Fibroblast of mammary gland (primary cell): ENCODE results near the gene ANAPC2.
"Not testable (repeated sequence)": the region's sequence is repeated elsewhere in the genome, so short reads cannot be mapped to it uniquely, and the experiment has no call there.

ENCODE experiments used
- DNase-seq: peaks from one replicate; pipeline ENCODE4 v3.0.0-alpha.2; 2010; ENCODE audit warnings: low read depth
- H3K4me3 ChIP-seq: 2 replicates; pipeline ENCODE4 v1.5.1; 2011; ENCODE audit warnings: low read depth, mild to moderate bottlenecking, low read length, moderate library complexity; ENCODE audit not compliant: control insufficient read depth
- TF ChIP-seq, protein P1 (sequence below): conservative IDR thresholded peaks from 2 replicates; pipeline ENCODE4 v1.5.1; 2011; ENCODE audit warnings: low read depth, low read length, inconsistent platforms; ENCODE audit not compliant: control insufficient read depth, insufficient read depth

The ANAPC2 gene

DNA sequence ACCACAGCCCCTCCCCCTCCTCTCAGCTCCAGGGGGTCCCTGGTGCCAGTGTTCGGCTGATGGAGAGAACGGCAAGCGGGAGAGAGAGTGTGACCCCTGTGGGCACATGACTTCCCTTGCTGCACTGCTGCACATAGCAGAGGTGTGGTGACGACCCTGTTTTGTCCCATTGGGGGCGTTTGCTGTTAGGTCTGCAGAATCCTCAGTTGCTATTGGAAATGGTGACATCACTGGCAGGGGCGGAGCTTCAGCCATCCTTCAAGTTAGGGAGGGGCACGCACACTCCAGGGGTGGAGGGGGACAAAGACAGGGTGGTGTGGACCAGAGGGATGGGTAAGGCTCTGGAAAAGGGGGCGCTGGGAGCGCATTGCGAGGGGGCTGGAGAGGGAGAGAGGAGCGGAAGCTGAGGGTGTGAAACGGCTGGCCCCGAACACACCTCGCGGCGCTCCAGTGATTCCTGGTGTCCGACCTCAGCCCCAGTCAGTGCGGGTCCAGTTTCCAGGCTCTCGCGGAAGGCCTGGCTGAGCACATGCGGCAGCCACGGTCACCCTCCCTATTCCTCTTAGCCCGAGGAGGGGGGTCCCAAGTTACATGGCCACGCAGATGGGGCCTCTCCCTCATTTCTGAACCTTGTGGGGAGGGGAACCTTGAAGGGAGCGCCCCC lies 50.2 kb downstream of the ANAPC2 start:
- TF ChIP-seq, protein P1, sequence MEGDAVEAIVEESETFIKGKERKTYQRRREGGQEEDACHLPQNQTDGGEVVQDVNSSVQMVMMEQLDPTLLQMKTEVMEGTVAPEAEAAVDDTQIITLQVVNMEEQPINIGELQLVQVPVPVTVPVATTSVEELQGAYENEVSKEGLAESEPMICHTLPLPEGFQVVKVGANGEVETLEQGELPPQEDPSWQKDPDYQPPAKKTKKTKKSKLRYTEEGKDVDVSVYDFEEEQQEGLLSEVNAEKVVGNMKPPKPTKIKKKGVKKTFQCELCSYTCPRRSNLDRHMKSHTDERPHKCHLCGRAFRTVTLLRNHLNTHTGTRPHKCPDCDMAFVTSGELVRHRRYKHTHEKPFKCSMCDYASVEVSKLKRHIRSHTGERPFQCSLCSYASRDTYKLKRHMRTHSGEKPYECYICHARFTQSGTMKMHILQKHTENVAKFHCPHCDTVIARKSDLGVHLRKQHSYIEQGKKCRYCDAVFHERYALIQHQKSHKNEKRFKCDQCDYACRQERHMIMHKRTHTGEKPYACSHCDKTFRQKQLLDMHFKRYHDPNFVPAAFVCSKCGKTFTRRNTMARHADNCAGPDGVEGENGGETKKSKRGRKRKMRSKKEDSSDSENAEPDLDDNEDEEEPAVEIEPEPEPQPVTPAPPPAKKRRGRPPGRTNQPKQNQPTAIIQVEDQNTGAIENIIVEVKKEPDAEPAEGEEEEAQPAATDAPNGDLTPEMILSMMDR: no peak
- H3K4me3 ChIP-seq: no peak overlapping the region
- no peak for DNase-seq

DNA sequence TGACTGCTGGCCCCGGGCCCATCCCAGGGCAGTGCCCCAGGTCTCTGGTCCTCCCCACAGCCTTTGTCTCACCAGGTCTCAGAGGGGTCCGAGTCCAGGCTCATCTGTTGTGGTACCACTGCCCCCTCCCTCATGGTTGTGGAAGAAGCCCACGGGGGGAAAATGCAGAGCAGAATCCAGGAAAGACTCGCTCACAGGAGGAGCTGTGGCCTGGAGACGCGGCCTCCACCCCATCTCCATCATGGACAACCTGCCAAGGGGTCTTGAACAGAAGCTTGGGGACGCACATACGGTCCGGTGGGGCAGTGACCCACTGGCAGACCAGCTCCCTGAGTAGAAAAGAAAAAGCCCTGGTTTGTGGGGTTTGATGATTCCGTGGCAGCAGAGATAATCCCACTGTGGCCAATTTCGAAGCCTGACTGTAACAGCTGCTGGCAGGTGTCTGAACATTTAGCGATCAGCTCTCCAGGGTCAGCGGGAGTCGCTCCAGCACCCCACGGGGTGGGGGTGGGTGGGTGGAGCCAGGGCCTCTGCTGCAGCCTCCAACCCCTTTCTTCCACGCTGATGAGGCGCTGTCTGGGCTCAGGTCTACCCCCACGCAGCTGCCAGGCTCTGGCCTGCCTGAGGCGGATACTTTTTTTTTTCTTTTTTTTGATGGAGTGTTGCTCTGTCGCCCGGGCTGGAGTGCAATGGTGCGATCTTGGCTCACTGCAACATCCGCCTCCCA lies 51.3 kb downstream of the ANAPC2 start:
- H3K4me3 ChIP-seq: no peak overlapping the region
- DNase-seq: no peak
- TF ChIP-seq, protein P1: no peak

DNA sequence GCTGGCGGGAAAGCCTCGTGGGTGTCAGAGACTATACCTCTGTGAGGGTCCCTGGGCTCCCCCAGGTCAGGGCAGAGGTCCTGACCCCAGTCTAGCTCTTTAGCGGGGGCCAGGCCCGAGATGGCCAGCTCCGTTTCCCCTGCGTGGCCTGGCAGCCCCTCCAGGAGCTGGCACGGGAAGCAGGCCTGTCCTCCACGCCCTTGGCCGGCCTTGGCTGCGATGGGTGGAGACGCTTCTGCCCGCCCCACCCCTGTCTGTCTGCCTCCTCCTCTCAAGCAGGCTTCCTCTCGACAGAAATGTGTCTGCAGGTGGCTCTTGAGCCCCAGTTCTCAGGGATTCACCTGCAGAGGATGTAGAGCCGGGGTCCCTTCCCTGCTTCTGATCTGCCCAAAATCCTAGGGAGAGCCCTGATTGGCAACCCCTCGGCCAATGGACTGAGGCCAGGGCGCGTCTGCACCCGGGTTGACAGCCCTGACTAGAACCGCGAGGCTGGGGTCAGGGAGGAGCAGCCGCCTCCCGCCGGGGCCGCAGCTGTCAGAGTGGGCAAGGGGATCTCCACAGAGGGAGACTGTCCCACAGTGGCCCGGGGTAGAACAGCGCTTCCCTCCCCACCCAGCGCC lies 52.0 kb downstream of the ANAPC2 start:
- TF ChIP-seq, protein P1: no peak
- no peak for DNase-seq
- H3K4me3 ChIP-seq: no peak overlapping the region

DNA sequence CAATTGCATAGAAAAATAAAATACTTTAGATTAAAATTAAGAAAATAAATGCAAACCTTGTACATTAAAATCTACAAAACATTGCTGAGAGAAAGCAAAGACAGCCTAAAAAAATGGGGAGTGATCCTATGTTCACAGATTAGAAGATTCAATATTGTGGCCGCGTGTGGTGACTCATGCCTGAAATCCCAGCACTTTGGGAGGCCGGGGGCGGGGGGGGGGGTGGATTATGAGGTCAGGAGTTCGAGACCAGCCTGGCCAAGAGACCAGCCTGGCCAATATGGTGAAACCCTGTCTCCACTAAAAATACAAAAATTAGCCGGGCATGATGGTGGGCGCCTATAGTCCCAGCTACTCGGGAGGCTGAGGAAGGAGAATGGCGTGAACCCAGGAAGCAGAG lies 53.2 kb downstream of the ANAPC2 start:
- not testable (repeated sequence) for H3K4me3 ChIP-seq, DNase-seq

DNA sequence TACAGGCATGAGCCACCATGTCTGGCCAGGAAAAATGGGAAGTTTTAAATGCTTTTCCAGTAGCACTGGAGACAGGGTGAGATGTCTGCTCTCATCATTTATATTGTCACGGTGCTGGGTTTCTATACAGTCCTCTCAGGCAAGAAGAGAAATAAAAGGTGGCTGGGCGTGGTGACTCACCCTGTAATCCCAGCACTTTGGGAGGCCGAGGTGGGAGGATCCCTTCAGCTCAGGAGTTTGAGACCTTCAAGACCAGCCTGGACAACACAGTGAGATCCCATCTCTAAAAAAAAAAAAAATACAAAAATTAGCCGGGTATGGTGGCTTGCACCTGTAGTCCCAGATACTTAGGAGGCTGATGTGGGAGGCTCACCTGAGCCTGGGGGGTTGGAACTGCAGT lies 54.2 kb downstream of the ANAPC2 start:
- TF ChIP-seq, protein P1: no peak
- no peak overlapping the region for H3K4me3 ChIP-seq
- no peak for DNase-seq

DNA sequence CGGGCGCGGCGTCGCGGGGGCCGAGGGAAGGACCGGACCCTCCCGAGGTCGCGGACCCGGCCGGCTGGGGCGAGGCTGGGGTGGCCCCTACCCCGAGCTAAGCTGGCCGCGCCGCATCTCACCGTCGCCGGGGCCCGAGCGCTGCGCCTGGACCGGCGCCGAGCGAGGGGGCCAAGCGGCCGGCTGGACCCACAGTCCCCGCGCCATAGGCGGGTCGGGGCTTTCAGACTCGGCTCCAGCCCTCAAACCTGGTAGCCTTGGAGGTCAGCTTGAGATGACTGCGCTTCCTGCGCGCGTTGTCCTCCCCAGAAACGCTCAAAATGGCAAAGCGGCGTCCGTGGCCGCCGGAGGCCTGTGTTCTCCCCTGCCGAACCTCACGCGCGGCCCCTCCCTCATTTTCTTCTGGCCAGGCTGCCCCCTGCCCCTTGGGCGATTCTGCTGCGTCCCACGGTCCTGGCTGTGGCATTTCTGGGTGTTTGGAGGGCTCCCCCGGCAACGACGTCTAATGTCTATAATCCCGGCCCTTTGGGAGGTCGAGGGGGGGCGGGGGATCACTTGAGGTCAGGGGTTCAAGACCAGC lies 58.1 kb downstream of the ANAPC2 start:
- peak; percentile 20 for DNase-seq
- H3K4me3 ChIP-seq: peak overlapping the region; percentile 72
- TF ChIP-seq, protein P1: no peak
